Measurements from ENCODE around the gene RHNO1. TPM values are rescaled to one million over a fixed set of nuclear protein-coding genes. Genes with fewer than 3 reads are reported as not detected.

The RHNO1 gene
- total RNA-seq, 1 experiment from 2014 or later = 71.7 TPM

DNA sequence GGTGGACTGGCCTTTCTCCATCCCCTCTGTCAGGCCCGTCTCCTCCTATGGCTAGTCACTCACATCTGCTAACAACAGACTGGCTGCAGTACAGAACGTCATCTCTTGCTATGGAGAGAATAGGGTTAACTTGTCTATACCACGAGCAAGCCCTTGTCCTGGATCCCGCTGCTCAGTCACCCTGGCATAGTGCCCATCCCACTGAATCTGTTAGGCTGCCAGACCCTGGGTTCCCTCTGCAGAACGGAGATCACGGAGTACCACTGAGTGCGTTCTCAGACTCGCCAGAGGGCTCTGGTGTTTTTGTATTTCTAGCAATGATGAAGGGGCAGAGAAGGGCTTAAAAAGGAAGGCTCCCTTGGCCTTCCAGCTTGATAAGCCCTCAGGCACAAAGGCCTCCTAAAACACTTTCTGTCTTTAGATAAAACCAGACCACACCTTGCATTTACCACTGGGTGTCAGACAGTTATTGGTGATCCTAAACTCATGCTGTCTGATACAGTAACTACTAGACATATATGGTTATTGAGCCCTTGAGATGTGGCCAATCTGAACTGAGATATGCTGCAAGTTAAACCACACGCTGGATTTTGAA lies 35.9 kb upstream of the RHNO1 start:
- H3K36me3 ChIP-seq (ENCODE audit: insufficient read depth, low read length, poor library complexity, severe bottlenecking) = no peaks in the 10 kb centered on the region
- no peak for TF ChIP-seq CTCF (conservative IDR thresholded peaks at IDR 0.05; ENCODE audit: low read depth, low read length)
- TF ChIP-seq EZH2 (IDR thresholded peaks at IDR 0.05; ENCODE audit: borderline replicate concordance, low read depth, low read length, poor library complexity, severe bottlenecking) = no peak
- CTCF ChIA-PET = no interaction called here
- POLR2A ChIA-PET (ENCODE audit: low non-redundant PET) = no interaction called here
- H3K4me1 ChIP-seq (ENCODE audit: insufficient read depth, low read length, poor library complexity, severe bottlenecking) = peaks cover 15% of the 10 kb centered on the region
- intact Hi-C loops (cut with micrococcal nuclease; ENCODE audit: unreplicated experiment) = no loop called here
- BruUV-seq (replicated peaks) = no TSS peak
- no peak overlapping the region for H3K27ac ChIP-seq (ENCODE audit: low read depth, low read length, poor library complexity, severe bottlenecking)
- H3K9me3 ChIP-seq (ENCODE audit: low read depth, low read length, poor library complexity, severe bottlenecking) = no peaks in the 10 kb centered on the region
- H3K27me3 ChIP-seq (replicated peaks; ENCODE audit: insufficient read depth, low read depth, low read length, poor library complexity) = no peaks in the 10 kb centered on the region
- DNase-seq (ENCODE audit: low spot score) = no peak
- no peak overlapping the region for H3K4me3 ChIP-seq (ENCODE audit: low read depth, low read length, poor library complexity, severe bottlenecking)

- no peaks in the 10 kb centered on the region for H3K27me3 ChIP-seq (replicated peaks; ENCODE audit: insufficient read depth, low read depth, low read length, poor library complexity)
- no peaks in the 10 kb centered on the region for H3K9me3 ChIP-seq (ENCODE audit: low read depth, low read length, poor library complexity, severe bottlenecking)
- H3K36me3 ChIP-seq (ENCODE audit: insufficient read depth, low read length, poor library complexity, severe bottlenecking) = no peaks in the 10 kb centered on the region
- DNase-seq (ENCODE audit: low spot score) = no peak
- BruUV-seq (replicated peaks) = no TSS peak
- H3K4me1 ChIP-seq (ENCODE audit: insufficient read depth, low read length, poor library complexity, severe bottlenecking) = peaks cover 25% of the 10 kb centered on the region
- POLR2A ChIA-PET (ENCODE audit: low non-redundant PET) = no interaction called here
- H3K4me3 ChIP-seq (ENCODE audit: low read depth, low read length, poor library complexity, severe bottlenecking) = no peak overlapping the region
- no peak for TF ChIP-seq CTCF (conservative IDR thresholded peaks at IDR 0.05; ENCODE audit: low read depth, low read length)
- no peak for TF ChIP-seq EZH2 (IDR thresholded peaks at IDR 0.05; ENCODE audit: borderline replicate concordance, low read depth, low read length, poor library complexity, severe bottlenecking)
- H3K27ac ChIP-seq (ENCODE audit: low read depth, low read length, poor library complexity, severe bottlenecking) = no peak overlapping the region
- CTCF ChIA-PET = interaction anchor here (0.7 to 1.0 kb wide), 3 partner anchors 11 to 391 kb away, joined by 3 read pairs; no protein-coding TSS in a partner anchor
- intact Hi-C loops (cut with micrococcal nuclease; ENCODE audit: unreplicated experiment) = no loop called here
Measured at GRCh38 chr12:2842948-2843347, 34.1 kb upstream of the RHNO1 start.

- ChIA-PET CTCF (interaction anchor here (1.9 to 2.0 kb wide), 2 partner anchors 9 to 189 kb away, joined by 7 to 10 read pairs; no protein-coding TSS in a partner anchor), POLR2A (ENCODE audit: low non-redundant PET) (no interaction called here)
- Histone ChIP-seq H3K4me3 (ENCODE audit: low read depth, low read length, poor library complexity, severe bottlenecking) (no peak overlapping the region), H3K27ac (ENCODE audit: low read depth, low read length, poor library complexity, severe bottlenecking) (no peak overlapping the region), H3K4me1 (ENCODE audit: insufficient read depth, low read length, poor library complexity, severe bottlenecking) (peaks cover 25% of the 10 kb centered on the region), H3K27me3 (replicated peaks; ENCODE audit: insufficient read depth, low read depth, low read length, poor library complexity) (no peaks in the 10 kb centered on the region), H3K36me3 (ENCODE audit: insufficient read depth, low read length, poor library complexity, severe bottlenecking) (no peaks in the 10 kb centered on the region), H3K9me3 (ENCODE audit: low read depth, low read length, poor library complexity, severe bottlenecking) (no peaks in the 10 kb centered on the region)
- intact Hi-C loops (cut with micrococcal nuclease; ENCODE audit: unreplicated experiment) = no loop called here
- no peak for DNase-seq (ENCODE audit: low spot score)
- TF ChIP-seq CTCF (conservative IDR thresholded peaks at IDR 0.05; ENCODE audit: low read depth, low read length) (no peak), EZH2 (IDR thresholded peaks at IDR 0.05; ENCODE audit: borderline replicate concordance, low read depth, low read length, poor library complexity, severe bottlenecking) (no peak)
- no TSS peak for BruUV-seq (replicated peaks)
Measured at GRCh38 chr12:2844786-2845185, 32.2 kb upstream of the RHNO1 start.
